OCI-LY1 (cell line): Measurements from ENCODE around the gene DEFB121.
"Not testable (repeated sequence)": the region's sequence is repeated elsewhere in the genome, so short reads cannot be mapped to it uniquely, and the experiment has no call there.

ENCODE experiments used
- H2AFZ ChIP-seq: fragments of 200-600 bp; sonication (generic), shearing (Covaris generic); 2 replicates; pipeline ENCODE4 v1.6.0; 2014; ENCODE audit warnings: antibody characterized with exemption, mild to moderate bottlenecking, low read length
- H3F3A ChIP-seq: fragments of 200-600 bp; sonication (generic), shearing (Covaris generic); 2 replicates; pipeline ENCODE4 v1.6.0; 2014; ENCODE audit warnings: mild to moderate bottlenecking, antibody characterized with exemption, low read length, moderate library complexity; ENCODE audit not compliant: insufficient read depth
- H3K27ac ChIP-seq: fragments of 200-600 bp; sonication (generic); 2 replicates; pipeline ENCODE4 v1.5.1; 2014; ENCODE audit warnings: low read length, mixed run types, mild to moderate bottlenecking, low read depth; ENCODE audit not compliant: poor library complexity, severe bottlenecking
- H3K27me3 ChIP-seq: fragments of 200-600 bp; sonication (generic); 2 replicates; pipeline ENCODE4 v1.6.0; 2014; ENCODE audit warnings: antibody characterized with exemption, mild to moderate bottlenecking, low read length, moderate library complexity; ENCODE audit not compliant: insufficient read depth
- H3K36me3 ChIP-seq: fragments of 200-600 bp; sonication (generic); 2 replicates; pipeline ENCODE4 v1.6.1; 2014; ENCODE audit warnings: mild to moderate bottlenecking, antibody characterized with exemption, low read length, moderate library complexity, mixed read lengths; ENCODE audit not compliant: insufficient read depth
- H3K4me1 ChIP-seq: fragments of 200-600 bp; sonication (generic); 2 replicates; pipeline ENCODE4 v1.5.1; 2014; ENCODE audit warnings: mild to moderate bottlenecking, low read length, moderate library complexity; ENCODE audit not compliant: insufficient read depth, severe bottlenecking
- H3K4me2 ChIP-seq: fragments of 200-600 bp; sonication (generic), shearing (Covaris generic); 2 replicates; pipeline ENCODE4 v1.6.1; 2014; ENCODE audit warnings: low read length
- H3K4me3 ChIP-seq: fragments of 200-600 bp; sonication (generic); 2 replicates; pipeline ENCODE4 v1.5.1; 2014; ENCODE audit warnings: low read length, low read depth, mild to moderate bottlenecking, mixed read lengths; ENCODE audit not compliant: poor library complexity, severe bottlenecking
- H3K79me2 ChIP-seq: fragments of 200-600 bp; shearing (Covaris generic); 2 replicates; pipeline ENCODE4 v1.6.1; 2016; ENCODE audit warnings: mixed run types, low read length, mixed read lengths; ENCODE audit not compliant: insufficient read depth
- H3K9ac ChIP-seq: fragments of 200-600 bp; sonication (generic), shearing (Covaris generic); 2 replicates; pipeline ENCODE4 v1.6.1; 2014; ENCODE audit warnings: mild to moderate bottlenecking, low read length, mixed read lengths
- H3K9me2 ChIP-seq: fragments of 200-600 bp; sonication (generic), shearing (Covaris generic); 2 replicates; pipeline ENCODE4 v1.6.1; 2014; ENCODE audit warnings: low read depth, mild to moderate bottlenecking, low read length, mixed read lengths
- H3K9me3 ChIP-seq: fragments of 200-600 bp; shearing (Covaris generic); 2 replicates; pipeline ENCODE4 v1.6.1; 2014; ENCODE audit warnings: low read length, mixed read lengths
- H4K20me1 ChIP-seq: fragments of 200-600 bp; sonication (generic), shearing (Covaris generic); 2 replicates; pipeline ENCODE4 v1.6.0; 2016; ENCODE audit warnings: mild to moderate bottlenecking, low read length; ENCODE audit not compliant: insufficient read depth
- CTCF ChIP-seq: fragments of 200-600 bp; sonication (generic), shearing (Covaris generic); IDR thresholded peaks from 2 replicates; pipeline ENCODE4 v1.5.1; 2017; ENCODE audit warnings: mild to moderate bottlenecking, antibody characterized with exemption, low read length, moderate library complexity, mixed read lengths
- EZH2 ChIP-seq: fragments of 200-600 bp; sonication (generic), shearing (Covaris generic); IDR thresholded peaks from 2 replicates; pipeline ENCODE4 v1.8.0; 2017; ENCODE audit warnings: borderline replicate concordance, mixed run types, mild to moderate bottlenecking, antibody characterized with exemption, low read length, moderate library complexity, mixed read lengths

The DEFB121 gene

GRCh38 chr20:31430568-31431115 lies 24.6 kb upstream of the DEFB121 start:
- no peak overlapping the region for H3K9ac ChIP-seq

GRCh38 chr20:31427576-31427975 lies 21.6 kb upstream of the DEFB121 start:
- not testable (repeated sequence) for H3K36me3 ChIP-seq, H3K4me3 ChIP-seq, H3F3A ChIP-seq, H4K20me1 ChIP-seq, H3K4me2 ChIP-seq, H3K27ac ChIP-seq, H3K27me3 ChIP-seq, H3K79me2 ChIP-seq, H3K9ac ChIP-seq, H3K9me3 ChIP-seq, H3K4me1 ChIP-seq, H2AFZ ChIP-seq, H3K9me2 ChIP-seq

More at GRCh38 chr20:31430568-31431115, 24.6 kb upstream of the DEFB121 start:
- H3K9me3 ChIP-seq, result no peaks in the 10 kb centered on the region
- H3K4me2 ChIP-seq, result no peak overlapping the region
- H3K4me3 ChIP-seq, result no peak overlapping the region
- H3F3A ChIP-seq, result no peaks in the 10 kb centered on the region
- H4K20me1 ChIP-seq, result no peaks in the 10 kb centered on the region
- no peaks in the 10 kb centered on the region; the same call in 1 of the 2 replicates for H3K27me3 ChIP-seq
- H3K9me2 ChIP-seq, result no peaks in the 10 kb centered on the region
- H3K4me1 ChIP-seq, result no peaks in the 10 kb centered on the region
- TF ChIP-seq EZH2 (no peak), CTCF (no peak)
- no peaks in the 10 kb centered on the region for H3K36me3 ChIP-seq
- H3K27ac ChIP-seq, result no peak overlapping the region
- no peaks in the 10 kb centered on the region for H3K79me2 ChIP-seq
- H2AFZ ChIP-seq, result no peak overlapping the region

- H3F3A ChIP-seq, H3K27me3 ChIP-seq, H3K4me3 ChIP-seq, H2AFZ ChIP-seq, H3K9me2 ChIP-seq, H3K27ac ChIP-seq, H3K79me2 ChIP-seq, H3K4me1 ChIP-seq, H4K20me1 ChIP-seq, H3K9ac ChIP-seq, H3K36me3 ChIP-seq, H3K4me2 ChIP-seq, H3K9me3 ChIP-seq: not testable (repeated sequence)
Measured at GRCh38 chr20:31426891-31427551, 21.0 kb upstream of the DEFB121 start.

GRCh38 chr20:31425797-31426196 lies 19.8 kb upstream of the DEFB121 start:
- H3K9ac ChIP-seq, result no peak overlapping the region
- H3K4me1 ChIP-seq, result no peaks in the 10 kb centered on the region
- H3K9me2 ChIP-seq, result no peaks in the 10 kb centered on the region
- H3K4me2 ChIP-seq, result no peak overlapping the region
- no peak overlapping the region for H3K27ac ChIP-seq
- no peak overlapping the region for H2AFZ ChIP-seq
- H3K27me3 ChIP-seq, result no peaks in the 10 kb centered on the region; the same call in 1 of the 2 replicates
- TF ChIP-seq EZH2, result no peak
- TF ChIP-seq CTCF, result no peak
- no peaks in the 10 kb centered on the region for H3K36me3 ChIP-seq
- H3K9me3 ChIP-seq, result no peaks in the 10 kb centered on the region
- no peaks in the 10 kb centered on the region for H3K79me2 ChIP-seq
- no peaks in the 10 kb centered on the region for H4K20me1 ChIP-seq
- H3F3A ChIP-seq, result no peaks in the 10 kb centered on the region
- H3K4me3 ChIP-seq, result no peak overlapping the region
